HepG2 (cell line): ENCODE results near the gene HSD11B2. TPM values are rescaled to one million over a fixed set of nuclear protein-coding genes. Genes with fewer than 3 reads are reported as not detected.
A peak's percentile ranks its signal among the peaks of the same experiment; 100 is the strongest.

Experiments used
- CEBPZ ChIP-seq: IDR thresholded peaks from 2 replicates; pipeline ENCODE4 v1.6.1; 2012; ENCODE audit warnings: low read length, improper control_type of control experiment
- HNRNPLL ChIP-seq: fragments of 200-400 bp; formaldehyde crosslinking; IDR thresholded peaks from 2 replicates; pipeline ENCODE4 v1.6.1; 2017; ENCODE audit warnings: mild to moderate bottlenecking, low read depth, low read length; ENCODE audit not compliant: poor library complexity, severe bottlenecking
- MEIS1 ChIP-seq: sonication (generic); formaldehyde crosslinking; IDR thresholded peaks from 2 replicates; pipeline ENCODE4 v1.9.0; 2021; ENCODE audit warnings: mild to moderate bottlenecking, missing genetic modification reagents, moderate library complexity, borderline replicate concordance
- PAF1 ChIP-seq: IDR thresholded peaks from 2 replicates; pipeline ENCODE4 v1.6.1; 2016; ENCODE audit warnings: missing genetic modification reagents, missing compliant biosample characterization
- PAWR ChIP-seq: sonication (generic); formaldehyde crosslinking; IDR thresholded peaks from 2 replicates; pipeline ENCODE4 v1.4.0; 2020; ENCODE audit warnings: missing genetic modification reagents, mild to moderate bottlenecking, borderline replicate concordance
- PCBP1 ChIP-seq: fragments of 200-400 bp; formaldehyde crosslinking; IDR thresholded peaks from 2 replicates; pipeline ENCODE4 v1.6.1; 2017; ENCODE audit warnings: mild to moderate bottlenecking, low read depth, low read length, borderline replicate concordance
- RAD21 ChIP-seq: fragments of 450-650 bp; formaldehyde crosslinking; IDR thresholded peaks from 2 replicates; pipeline ENCODE4 v1.5.0; 2020; ENCODE audit warnings: mild to moderate bottlenecking
- STAG1 ChIP-seq: sonication (generic); formaldehyde crosslinking; IDR thresholded peaks from 2 replicates; pipeline ENCODE4 v1.4.0; 2020; ENCODE audit warnings: missing genetic modification reagents
- XRCC5 ChIP-seq: fragments of 200-400 bp; formaldehyde crosslinking; optimal IDR thresholded peaks from 2 replicates; pipeline ENCODE3; 2017; ENCODE audit warnings: mild to moderate bottlenecking, low read length
- ZNF264 ChIP-seq: sonication (generic); formaldehyde crosslinking; IDR thresholded peaks from 2 replicates; pipeline ENCODE4 v1.4.0; 2020; ENCODE audit warnings: missing genetic modification reagents
- polyA plus RNA-seq, 8 experiments: library from polyadenylated mRNA; depleted of rRNA in 3 of 8; stranded (reverse) in 7 of 8; unstranded in 1 of 8; fragments of >200 nt; fragmentation: Illumina TruSeq in 4 of 8; extraction: Trizol in 4 of 8; gene quantifications; 2 replicates each; pipeline versions ENCODE4 v1.2.1 to v1.2.3, GENCODE V29; 2011 to 2016; ENCODE audit warnings: low read depth in 4 of 8, missing spikeins in 1 of 8, mixed read lengths in 1 of 8; ENCODE audit not compliant: insufficient read depth in 1 of 8
- total RNA-seq, 5 experiments: library from RNA; depleted of rRNA; stranded (reverse); fragments of >200 nt; fragmentation: Illumina TruSeq; extraction: Trizol; gene quantifications; 2 replicates each; pipeline ENCODE4 v1.2.3, GENCODE V29; 2016; ENCODE audit warnings: low read depth in 1 of 5
- TF ChIP-seq, protein P1 (sequence below): sonication (generic); formaldehyde crosslinking; IDR thresholded peaks from 2 replicates; pipeline ENCODE4 v1.4.0; 2020; ENCODE audit warnings: missing genetic modification reagents, low read depth, mild to moderate bottlenecking, borderline replicate concordance
- TF ChIP-seq, protein P2 (sequence below): sonication (generic); formaldehyde crosslinking; IDR thresholded peaks from 2 replicates; pipeline ENCODE4 v1.9.0; 2022; ENCODE audit warnings: missing genetic modification reagents, mild to moderate bottlenecking, borderline replicate concordance
- TF ChIP-seq, protein P3 (sequence below): sonication (generic); formaldehyde crosslinking; IDR thresholded peaks from 2 replicates; pipeline ENCODE4 v1.4.0; 2020; ENCODE audit warnings: mild to moderate bottlenecking, missing genetic modification reagents
- TF ChIP-seq, protein P4 (sequence below): sonication (generic); formaldehyde crosslinking; IDR thresholded peaks from 2 replicates; pipeline ENCODE4 v1.4.0; 2020; ENCODE audit warnings: missing genetic modification reagents
- TF ChIP-seq, protein P5 (sequence below): sonication (generic); formaldehyde crosslinking; IDR thresholded peaks from 2 replicates; pipeline ENCODE4; 2020; ENCODE audit warnings: missing genetic modification reagents, mild to moderate bottlenecking, borderline replicate concordance

Gene HSD11B2
- total and polyA plus RNA-seq, 2 of the 13 experiments (the other 11 are each of a cell fraction or from before 2014, with no cell fraction given) = 8.9 to 13.6 TPM

GRCh38 chr16:67399218-67399733, 31.6 kb upstream of the HSD11B2 start (continued):
- no peak for TF ChIP-seq CEBPZ
- TF ChIP-seq PAWR (CRISPR knock-in tag) = no peak
- TF ChIP-seq, protein P1, sequence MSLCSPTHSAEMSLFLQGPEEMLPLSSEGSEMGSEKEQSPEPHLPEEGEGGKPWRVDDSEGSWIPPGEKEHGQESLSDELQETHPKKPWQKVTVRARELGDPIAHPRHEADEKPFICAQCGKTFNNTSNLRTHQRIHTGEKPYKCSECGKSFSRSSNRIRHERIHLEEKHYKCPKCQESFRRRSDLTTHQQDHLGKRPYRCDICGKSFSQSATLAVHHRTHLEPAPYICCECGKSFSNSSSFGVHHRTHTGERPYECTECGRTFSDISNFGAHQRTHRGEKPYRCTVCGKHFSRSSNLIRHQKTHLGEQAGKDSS (CRISPR knock-in tag) = no peak
- peak; percentile 60 for TF ChIP-seq STAG1 (CRISPR knock-in tag)
- TF ChIP-seq MEIS1 (CRISPR knock-in tag) = no peak
- TF ChIP-seq RAD21 (CRISPR knock-in tag) = peak; percentile 53
- TF ChIP-seq, protein P2, sequence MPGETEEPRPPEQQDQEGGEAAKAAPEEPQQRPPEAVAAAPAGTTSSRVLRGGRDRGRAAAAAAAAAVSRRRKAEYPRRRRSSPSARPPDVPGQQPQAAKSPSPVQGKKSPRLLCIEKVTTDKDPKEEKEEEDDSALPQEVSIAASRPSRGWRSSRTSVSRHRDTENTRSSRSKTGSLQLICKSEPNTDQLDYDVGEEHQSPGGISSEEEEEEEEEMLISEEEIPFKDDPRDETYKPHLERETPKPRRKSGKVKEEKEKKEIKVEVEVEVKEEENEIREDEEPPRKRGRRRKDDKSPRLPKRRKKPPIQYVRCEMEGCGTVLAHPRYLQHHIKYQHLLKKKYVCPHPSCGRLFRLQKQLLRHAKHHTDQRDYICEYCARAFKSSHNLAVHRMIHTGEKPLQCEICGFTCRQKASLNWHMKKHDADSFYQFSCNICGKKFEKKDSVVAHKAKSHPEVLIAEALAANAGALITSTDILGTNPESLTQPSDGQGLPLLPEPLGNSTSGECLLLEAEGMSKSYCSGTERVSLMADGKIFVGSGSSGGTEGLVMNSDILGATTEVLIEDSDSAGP (CRISPR knock-in tag) = 0 out of 2 replicates have a peak, but pooled peaks have one; percentile 31
- no peak for TF ChIP-seq ZNF264 (CRISPR knock-in tag)
- TF ChIP-seq PCBP1 = no peak
- peak; percentile 32 for TF ChIP-seq XRCC5
- TF ChIP-seq HNRNPLL = peak; percentile 34
- TF ChIP-seq, protein P3, sequence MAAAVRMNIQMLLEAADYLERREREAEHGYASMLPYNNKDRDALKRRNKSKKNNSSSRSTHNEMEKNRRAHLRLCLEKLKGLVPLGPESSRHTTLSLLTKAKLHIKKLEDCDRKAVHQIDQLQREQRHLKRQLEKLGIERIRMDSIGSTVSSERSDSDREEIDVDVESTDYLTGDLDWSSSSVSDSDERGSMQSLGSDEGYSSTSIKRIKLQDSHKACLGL (CRISPR knock-in tag) = no peak
- no peak for TF ChIP-seq PAF1 (CRISPR knock-in tag)
- TF ChIP-seq, protein P4, sequence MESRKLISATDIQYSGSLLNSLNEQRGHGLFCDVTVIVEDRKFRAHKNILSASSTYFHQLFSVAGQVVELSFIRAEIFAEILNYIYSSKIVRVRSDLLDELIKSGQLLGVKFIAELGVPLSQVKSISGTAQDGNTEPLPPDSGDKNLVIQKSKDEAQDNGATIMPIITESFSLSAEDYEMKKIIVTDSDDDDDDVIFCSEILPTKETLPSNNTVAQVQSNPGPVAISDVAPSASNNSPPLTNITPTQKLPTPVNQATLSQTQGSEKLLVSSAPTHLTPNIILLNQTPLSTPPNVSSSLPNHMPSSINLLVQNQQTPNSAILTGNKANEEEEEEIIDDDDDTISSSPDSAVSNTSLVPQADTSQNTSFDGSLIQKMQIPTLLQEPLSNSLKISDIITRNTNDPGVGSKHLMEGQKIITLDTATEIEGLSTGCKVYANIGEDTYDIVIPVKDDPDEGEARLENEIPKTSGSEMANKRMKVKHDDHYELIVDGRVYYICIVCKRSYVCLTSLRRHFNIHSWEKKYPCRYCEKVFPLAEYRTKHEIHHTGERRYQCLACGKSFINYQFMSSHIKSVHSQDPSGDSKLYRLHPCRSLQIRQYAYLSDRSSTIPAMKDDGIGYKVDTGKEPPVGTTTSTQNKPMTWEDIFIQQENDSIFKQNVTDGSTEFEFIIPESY (CRISPR knock-in tag) = peak; percentile 56; the same call in 1 of the 2 replicates
- TF ChIP-seq, protein P5, sequence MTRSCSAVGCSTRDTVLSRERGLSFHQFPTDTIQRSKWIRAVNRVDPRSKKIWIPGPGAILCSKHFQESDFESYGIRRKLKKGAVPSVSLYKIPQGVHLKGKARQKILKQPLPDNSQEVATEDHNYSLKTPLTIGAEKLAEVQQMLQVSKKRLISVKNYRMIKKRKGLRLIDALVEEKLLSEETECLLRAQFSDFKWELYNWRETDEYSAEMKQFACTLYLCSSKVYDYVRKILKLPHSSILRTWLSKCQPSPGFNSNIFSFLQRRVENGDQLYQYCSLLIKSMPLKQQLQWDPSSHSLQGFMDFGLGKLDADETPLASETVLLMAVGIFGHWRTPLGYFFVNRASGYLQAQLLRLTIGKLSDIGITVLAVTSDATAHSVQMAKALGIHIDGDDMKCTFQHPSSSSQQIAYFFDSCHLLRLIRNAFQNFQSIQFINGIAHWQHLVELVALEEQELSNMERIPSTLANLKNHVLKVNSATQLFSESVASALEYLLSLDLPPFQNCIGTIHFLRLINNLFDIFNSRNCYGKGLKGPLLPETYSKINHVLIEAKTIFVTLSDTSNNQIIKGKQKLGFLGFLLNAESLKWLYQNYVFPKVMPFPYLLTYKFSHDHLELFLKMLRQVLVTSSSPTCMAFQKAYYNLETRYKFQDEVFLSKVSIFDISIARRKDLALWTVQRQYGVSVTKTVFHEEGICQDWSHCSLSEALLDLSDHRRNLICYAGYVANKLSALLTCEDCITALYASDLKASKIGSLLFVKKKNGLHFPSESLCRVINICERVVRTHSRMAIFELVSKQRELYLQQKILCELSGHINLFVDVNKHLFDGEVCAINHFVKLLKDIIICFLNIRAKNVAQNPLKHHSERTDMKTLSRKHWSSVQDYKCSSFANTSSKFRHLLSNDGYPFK (CRISPR knock-in tag) = no peak
